Stimulated activated CD8-positive, alpha-beta memory T cell treated with anti-CD3 and anti-CD28 coated beads, Interleukin-2, amount 100 ng/mL, for 1 hour (primary cell): ENCODE results near the gene ZNF516.

Source experiments
- DNase-seq, 2 donors: peaks; one replicate each; pipeline ENCODE4 v3.0.0-alpha.2; 2020; ENCODE audit warnings: low read depth in 2 of 2

Gene ZNF516

DNA sequence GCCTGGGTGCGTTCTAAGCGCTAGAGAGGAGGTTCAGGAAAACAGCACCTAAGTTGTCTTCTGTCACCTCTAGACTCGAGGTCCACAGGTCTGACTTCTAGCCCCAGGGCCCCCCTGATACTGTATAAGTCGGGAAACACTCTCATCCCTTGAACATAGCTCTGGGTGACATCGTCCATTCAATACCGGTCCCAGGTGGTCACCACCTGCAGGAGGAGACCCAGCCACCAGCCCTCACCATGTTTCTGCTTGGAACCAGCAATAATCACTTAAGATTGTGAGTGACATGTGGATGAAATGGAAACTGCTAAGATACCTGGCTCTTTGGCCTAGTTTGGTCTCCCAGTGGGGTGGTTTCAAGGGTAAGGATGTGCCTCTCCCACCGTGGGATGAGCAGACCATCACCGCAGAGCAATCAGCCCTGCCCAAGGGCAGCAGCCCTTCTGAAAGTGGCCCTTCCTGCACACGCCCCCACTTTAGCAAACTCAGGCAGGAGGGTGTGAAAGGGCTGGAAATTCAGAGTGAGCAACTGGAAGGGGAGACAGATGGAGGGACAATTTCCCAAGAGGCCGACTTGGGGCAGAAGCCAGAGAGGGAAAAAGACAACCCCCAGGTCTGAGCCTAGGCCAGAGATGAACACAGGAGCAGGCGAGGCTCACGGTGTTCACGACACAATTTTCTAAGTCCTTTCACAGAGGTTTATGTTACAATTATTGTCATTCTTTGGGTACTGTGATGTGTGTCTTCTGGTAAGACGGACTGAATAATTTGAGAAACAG, 95.2 kb downstream of the ZNF516 start:
- no peak for DNase-seq

DNA sequence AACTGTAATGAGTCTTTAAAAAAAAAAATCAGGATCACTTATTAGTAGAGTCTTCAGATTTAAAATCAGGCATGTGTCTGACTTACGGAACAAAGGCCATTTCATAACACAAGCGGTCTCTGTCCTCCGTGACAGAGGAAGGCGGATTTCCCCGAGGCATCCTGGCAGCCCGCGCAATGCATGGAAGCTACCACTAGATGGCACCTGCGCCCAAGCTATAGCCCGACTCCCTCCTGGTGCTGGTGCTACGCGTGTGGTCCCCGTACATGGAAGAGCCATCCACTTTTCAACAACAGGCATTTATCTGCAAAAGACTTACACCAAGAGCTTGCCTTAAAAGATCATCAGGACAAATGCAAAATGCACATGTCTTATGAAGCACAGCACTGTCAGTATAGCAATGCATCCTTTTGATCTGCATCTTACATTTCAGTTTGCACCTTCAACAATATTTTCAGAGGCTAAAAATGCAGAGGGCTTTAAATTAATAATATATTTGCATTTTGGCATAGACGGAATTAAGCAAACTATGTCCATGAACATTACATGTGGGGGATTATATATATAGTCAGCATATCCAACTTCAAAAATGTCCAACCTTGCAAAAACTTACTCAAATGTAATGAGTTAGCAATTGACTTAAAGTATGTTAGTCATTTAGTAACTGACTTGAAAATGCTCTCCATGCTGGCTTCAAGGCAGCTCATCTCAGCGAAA, 96.0 kb downstream of the ZNF516 start:
- DNase-seq: peak; percentile 45 to 53

DNA sequence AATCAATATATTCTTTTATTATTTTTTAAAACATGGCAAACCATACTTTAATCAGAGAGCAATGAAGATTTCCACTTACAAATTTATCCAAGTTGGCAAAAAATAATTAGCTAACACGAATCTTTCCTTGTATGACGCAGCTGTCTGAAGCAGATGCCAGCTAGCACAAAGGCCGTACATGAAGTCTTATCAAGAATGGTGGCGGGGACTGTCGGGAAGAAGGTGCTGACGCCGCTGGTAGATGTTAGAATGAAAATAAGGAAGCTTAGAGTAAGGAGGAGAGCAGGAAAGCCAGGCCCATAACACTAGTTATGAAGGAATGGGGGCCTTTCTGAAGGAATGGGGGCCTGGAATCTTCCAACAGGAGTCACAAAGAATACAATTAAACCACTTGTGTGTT, 96.7 kb downstream of the ZNF516 start:
- DNase-seq: no peak

DNA sequence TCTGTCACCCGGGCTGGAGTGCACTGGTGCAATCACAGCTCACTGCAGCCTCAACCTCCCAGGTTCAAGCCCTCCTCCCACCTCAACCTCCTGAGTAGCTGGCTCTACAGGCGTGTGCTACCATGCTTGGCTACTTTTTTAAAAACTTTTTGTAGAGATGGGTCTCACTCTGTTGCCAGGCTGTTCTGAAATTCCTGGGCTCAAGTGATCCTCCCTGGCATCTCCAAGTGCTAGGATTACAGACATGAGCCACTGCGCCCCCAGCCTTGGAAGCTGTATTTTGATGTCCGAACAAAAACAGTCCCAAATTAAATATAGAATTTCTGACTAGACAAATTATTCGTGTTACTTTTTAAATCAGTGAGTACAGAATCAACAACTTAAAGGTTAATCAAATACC, 97.4 kb downstream of the ZNF516 start:
- DNase-seq: no peak

DNA sequence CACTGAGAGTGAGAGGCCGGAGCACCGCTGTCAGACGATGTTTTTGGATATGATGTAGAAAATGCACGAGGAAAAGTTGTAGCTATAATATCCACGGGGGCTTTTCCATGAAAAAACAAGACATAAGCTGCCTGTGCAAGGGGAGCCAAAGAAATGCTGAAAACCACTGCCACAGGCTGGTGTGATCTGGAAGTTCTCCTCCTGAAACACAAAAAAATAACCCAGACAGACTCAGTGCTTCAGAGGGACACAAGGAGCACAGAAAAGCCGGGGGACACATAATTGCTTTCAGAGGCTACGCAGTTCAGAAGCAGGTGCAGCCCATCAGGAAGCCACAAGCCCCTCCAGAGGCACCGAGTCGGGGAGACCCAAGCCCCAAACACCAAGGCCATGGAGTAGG, 98.2 kb downstream of the ZNF516 start:
- DNase-seq: no peak

DNA sequence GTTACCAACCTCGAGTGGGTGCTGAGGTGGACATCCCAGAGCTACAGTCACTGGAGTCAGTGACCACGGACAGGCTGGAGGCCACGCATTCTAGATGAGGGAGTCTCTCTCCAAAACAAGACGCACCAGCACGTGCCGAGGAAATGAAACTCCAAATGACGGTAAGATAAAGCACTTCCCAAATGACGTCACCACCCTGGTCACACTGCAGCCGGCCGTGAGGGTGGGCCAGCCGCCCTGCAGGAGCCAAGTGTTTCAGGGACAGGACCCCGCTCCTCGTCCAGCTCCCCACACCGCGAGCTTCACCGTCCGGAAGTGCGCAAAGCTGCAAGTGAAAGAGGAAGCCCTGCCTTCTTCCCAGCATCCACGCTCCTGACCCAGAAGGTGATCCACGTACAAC, 99.4 kb downstream of the ZNF516 start:
- no peak for DNase-seq

DNA sequence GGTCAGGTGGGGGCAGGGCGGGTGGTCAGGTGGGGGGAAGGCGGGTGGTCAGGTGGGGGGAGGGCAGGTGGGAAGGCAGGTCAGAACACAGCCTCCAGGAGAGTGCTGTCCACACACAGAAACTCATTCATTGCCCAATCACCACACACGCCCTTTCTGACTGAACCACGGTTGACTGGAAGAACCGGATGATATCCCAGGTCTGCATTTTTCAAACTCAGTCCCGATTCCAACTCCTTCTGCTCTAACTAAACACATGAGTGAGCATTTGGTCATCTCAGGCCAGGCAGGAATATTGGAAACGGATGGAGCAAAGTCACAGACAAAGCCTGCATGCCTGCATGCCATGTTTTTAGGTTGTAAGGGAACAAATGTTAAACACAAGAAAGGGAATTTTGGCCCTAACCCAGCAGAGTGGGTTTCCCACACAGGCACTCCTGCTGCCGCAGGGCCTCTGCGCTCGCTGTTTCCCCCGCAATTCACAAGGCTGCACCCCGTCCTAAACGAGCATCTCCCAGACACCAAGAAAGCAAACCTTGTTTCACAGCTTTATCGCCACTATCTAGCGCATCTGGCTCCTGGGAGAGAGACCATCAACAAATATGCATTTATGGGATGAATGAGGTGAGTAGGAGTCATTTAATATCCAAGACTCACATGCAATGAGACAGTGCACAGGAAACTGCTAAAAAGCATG, 100.1 kb downstream of the ZNF516 start:
- no peak for DNase-seq

DNA sequence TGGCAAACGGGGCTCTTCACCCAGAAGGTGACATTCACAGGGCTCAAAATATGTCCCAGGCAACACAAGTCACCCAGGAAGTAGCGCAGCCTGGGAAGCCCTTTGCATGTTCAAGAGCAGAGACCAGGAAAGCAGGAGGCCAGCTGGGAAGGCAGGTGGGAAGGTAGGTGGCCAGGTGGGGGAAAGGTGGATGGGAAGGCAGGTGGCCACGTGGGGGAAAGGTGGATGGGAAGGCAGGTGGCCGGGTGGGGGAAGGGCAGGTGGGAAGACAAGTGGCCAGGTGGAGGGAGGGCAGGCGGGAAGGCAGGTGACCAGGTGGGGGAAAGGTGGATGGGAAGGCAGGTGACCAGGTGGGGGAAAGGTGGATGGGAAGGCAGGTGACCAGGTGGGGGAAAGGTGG, 102.7 kb downstream of the ZNF516 start:
- DNase-seq: no peak

DNA sequence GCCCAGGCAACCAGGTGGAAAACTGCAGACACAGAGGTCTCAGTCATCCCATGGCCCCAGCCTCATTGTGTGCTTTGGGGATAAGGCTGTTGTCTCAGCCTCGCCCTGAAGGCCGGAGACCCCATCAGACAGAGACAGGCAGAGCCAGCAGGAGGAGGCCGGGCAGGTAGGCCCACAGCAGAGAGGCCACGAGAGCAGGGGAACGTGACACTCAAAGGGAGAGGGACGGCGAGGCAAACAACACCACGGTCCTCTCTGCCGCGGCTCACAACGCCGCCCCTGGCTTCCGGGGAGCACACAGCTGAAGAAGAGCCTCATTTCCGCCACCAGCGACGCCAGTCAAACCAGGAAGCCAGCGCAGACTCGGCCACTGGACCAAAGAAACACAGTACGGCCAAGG, 103.3 kb downstream of the ZNF516 start:
- DNase-seq: no peak

DNA sequence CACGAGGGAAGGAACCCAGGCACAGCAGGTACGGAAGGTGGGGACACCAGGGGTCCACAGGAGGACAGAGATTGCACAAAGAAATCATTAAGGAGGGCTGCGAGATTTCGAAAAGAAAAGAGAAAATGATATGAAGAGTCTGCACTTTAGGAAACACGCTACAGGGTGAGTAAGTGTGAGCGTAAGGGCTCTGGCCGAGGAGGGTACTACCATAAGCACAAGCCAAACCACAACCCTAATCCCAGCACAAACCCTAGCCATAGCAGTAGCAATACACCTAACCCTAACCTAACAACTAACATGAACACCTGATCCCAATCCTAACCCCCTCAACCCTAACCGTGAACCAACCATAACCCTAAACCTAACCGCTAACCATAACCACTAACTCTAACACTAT, 104.0 kb downstream of the ZNF516 start:
- no peak for DNase-seq

DNA sequence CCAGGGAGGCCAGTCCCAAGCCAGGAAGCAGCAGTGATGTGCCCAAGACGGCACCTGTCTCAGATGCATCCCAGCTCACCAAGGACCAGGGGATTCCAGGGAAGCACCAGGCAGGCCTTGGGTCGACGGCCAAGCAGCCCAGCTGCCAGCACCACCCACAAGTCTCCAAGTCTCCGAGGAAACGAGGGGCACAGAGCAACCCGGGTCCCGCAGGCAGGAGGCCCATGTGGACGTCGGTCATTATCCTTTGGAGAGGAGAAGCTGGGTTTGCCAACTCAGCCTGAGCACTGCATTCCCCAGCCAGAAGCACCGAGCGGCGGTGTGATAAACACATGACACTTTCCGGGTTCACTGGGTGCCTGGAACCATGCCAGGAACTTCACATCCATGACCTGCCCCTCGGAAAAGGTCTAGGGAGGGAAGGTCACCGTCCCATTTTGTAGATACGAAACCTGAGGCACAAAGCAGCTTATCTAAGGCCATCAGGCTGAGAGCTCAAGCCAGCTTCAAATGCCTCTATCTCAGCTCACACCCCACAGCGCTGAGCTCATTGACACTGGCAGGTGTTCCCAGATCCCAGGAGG, 104.5 kb downstream of the ZNF516 start:
- no peak for DNase-seq

DNA sequence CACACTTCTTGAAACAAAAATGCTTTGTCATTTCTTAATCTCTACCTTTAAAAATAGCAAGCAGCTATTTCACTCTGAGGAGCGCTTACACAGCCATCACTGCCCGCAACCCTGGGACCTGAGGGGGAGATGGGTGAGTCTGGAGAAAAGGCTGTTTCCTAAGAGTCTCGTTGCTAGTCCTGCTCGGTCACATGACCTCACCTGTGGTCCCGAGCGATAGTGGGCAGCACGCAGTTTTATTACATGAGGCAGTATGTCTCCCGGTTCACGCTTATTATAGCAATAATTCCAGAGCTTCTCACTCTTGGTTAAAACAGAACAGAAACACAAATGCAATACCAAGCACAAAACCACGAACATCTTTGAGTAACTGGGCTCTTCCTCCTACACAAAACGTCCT, 105.3 kb downstream of the ZNF516 start:
- DNase-seq: no peak

DNA sequence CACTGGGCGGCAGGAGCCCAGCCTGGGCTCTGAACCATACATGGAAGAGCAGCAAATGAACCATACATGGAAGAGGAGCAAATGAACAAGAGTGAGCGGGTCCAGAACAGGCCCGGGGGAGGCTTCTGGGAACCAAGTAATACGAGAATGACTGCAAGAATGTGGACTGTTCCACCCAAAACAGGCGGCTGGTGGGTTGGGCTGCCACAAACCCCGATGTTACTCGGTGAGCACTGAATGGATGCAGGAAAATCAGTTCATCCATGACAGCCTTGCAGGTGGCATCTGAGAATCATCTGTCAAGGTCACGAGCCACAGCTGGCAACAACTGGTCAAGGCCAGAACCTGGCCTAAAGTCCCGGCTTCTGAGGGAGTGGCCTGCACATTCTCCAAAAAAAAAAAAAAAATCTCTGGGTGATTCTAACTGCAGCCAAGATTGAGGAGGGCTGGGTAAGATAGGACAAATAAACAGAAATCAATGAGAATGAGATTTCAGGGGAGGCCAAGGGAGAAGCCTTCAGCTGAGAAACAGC, 106.1 kb downstream of the ZNF516 start:
- DNase-seq: no peak

DNA sequence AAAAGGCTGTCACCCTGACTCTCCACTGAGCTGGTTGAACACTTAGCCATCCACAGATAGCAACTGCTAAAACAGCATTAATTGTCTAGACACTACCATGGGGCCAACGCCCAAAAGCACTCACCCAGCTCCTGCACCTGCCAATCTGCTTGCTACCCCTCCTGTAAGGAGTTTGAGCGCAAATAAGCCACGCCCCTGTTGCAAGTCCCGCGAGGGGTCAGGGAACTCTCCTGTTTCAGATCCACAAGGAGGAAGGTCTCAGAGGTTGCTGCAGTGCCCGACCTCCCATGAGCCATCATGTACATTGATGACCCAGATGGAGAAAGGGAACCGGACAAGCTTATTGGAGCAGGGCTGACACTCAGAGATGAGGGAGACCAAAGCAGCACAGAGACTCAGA, 106.8 kb downstream of the ZNF516 start:
- no peak for DNase-seq

DNA sequence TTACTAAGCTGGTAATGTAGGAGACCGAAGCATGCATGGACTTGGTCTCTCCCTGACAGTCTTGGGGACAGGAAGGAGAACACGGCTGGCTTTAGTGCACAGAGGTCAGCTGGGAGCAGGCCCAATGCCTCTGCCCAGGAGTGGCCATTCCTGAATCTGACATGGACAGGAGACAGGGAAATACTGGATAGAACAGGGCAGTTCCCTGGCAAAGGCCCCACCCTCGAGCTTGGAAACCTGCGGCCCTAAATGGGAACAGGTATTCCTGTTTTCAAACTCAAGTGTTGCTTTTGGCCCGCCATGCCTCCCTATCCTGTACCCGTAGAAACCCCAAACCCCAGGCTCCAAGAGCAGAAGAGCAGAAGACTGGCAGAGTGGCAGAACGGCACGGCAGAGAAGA, 107.4 kb downstream of the ZNF516 start:
- DNase-seq: no peak

DNA sequence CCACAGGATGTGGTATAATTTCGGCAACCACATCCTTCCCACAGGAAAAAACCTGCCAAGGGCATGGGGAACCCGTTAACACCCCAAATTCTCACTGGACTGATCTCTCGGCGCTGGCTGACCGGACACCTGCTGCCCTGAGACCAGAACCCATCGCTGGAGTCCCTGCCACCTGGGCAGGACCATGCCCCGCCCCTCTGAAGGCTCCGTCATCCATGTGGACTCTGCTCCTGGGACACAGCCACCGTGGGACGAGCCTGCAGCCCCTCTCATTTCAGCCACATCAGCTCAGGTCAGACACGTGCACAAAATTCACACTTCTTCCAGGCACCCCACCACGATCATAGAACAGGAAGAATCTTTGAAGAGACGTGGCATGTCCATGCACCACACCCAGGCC, 108.2 kb downstream of the ZNF516 start:
- DNase-seq: no peak

DNA sequence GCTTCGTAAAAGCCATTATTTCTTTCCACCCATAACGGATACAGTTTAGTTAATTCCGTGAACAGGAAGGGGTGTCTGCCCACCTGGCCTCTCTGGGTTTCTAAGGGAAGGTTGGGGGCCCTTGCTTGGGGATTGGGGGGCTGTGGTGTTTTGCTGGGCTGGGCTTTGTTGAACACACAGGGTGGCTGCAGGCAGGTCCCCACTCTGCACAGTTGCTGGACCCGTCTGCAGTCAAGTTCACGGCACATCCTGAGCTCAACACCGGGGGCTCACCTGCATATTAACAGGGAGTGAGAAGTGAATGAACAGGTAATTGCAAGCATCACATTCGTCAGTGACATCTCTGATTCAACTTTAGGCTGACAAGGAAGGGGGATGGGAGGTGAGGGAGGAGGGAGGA, 109.0 kb downstream of the ZNF516 start:
- no peak for DNase-seq

DNA sequence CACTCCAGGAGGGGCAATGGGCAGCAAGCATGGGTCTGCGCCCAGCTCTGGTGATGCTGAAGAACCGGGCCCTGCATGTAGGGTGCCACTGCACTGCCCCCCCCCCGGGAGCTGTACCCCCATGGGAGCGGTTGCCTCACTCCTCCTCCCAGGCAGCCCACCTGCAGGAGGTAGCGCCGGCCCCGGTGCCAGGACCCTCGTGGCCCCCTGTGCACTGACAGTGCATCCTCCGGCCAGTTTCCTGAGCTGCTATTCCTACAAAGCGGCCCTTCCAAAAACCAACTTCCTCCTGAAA, 109.4 kb downstream of the ZNF516 start:
- DNase-seq: no peak

DNA sequence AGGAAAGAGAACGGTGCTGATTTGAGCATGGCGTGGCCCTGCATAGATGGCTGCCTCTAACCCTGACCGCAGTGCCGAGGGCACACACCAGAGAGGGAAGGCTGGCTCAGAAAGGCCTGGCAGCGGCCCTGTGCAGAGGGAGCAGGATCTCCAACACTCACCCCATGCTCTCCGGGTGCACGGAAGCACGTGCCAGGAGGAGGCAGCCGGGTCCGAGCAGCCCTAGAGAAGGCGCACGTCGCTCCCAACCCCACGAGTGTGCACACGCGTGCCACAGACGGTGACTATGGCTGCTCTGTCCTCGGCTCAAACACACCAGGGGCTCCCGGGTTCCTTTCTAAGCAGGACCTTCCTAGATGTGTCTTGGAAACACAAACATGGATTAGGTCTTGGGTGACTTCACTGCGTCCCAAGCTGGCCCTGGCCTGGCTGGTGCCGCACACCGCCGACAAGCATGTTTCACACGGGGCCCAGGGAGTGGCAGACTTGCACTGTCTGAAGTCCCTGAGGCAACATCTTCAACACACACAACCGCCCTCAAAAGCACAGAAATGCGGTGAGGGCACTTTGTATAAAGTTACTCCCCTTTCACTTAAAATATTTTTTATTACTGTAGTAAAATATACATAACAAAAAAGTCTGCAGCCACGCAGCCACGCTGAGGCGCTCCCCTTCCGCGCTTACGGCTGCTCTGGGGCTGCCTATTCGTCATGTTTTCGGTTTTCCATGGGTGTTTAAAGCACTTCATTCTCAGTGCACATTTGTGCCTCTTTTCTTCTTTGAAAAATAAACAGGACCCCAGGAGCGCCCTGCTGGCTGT, 110.0 kb downstream of the ZNF516 start:
- no peak for DNase-seq

DNA sequence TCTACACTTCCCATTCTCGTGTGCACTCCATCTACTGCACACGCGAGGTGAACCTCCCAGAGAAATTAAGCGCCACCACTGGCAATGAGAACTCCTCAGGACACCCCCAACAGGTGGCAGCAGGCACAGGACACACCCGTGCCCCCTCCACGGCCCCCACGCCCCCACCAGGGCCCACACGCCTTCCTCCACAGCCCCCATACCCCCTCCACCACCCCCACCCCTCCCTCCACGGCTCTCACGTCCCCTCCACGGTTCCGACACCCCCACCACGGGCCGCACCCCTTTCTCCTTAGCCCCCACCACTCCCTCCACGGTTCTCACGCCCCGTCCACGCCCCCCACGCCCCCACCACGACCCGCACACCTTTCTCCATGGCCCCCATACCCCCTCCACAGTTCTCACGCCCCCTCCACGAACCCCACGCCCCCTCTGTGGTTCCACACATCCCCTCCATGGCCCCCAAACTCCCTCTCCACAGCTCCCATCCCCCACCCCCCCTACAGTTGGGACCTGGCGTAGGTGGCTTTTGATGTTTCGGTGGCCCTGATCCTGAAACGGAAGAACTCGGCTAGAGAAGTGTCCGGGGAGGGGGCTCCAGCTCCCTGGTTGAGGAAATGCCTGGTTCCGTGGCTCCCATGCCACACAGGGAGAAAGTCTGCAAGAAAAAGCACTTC, 110.8 kb downstream of the ZNF516 start:
- DNase-seq: no peak

DNA sequence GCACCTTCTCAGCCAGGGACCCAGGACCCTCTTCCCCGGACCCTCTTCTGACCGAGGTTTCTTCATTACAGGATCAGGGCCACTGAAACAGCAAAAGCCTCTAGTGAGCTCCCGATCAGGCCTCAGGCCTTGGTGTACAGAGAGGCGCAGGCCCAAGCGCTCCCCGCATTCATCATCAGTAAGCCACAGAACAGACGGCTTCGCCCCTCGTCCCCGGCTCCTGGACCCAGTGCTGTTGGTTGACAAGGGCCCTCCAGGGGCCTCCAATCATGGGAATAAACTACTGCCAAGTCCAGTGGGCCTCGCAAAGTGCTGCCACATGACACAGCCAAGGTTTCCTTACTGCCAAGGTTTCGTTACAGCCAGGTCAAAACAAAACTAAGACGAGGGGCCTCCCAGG, 111.4 kb downstream of the ZNF516 start:
- no peak for DNase-seq
